Tibial artery (tissue), 4 donors: Measurements from ENCODE around the gene PRKAG1.

Source experiments
- DNase-seq, 2 donors: peaks; one replicate each; pipeline ENCODE4 v3.0.0-alpha.2; 2019
- H3K27ac ChIP-seq, 2 donors: fragments of 200-600 bp; sonication (generic) in 1 of 2; 1 replicate in 1 of 2; 2 replicates in 1 of 2; pipeline ENCODE4 v1.5.1; 2018 to 2019; ENCODE audit warnings: mild to moderate bottlenecking in 1 of 2
- H3K27me3 ChIP-seq, 2 donors: fragments of 200-600 bp; sonication (generic) in 1 of 2; one replicate each; pipeline versions ENCODE4 v1.5.1 to v1.6.0; 2016 to 2019
- H3K36me3 ChIP-seq, 3 donors: fragments of 200-600 bp; sonication (generic) in 2 of 3; one replicate each; pipeline ENCODE4 v1.5.1; 2016 to 2019; ENCODE audit warnings: mild to moderate bottlenecking in 2 of 3
- H3K4me1 ChIP-seq, 4 donors: fragments of 200-600 bp; sonication (generic) in 2 of 4; 1 replicate in 3 of 4; 2 replicates in 1 of 4; pipeline ENCODE4 v1.5.1; 2016 to 2019
- H3K4me3 ChIP-seq, 2 donors: fragments of 200-600 bp; sonication (generic) in 1 of 2; 1 replicate in 1 of 2; 2 replicates in 1 of 2; pipeline ENCODE4 v1.5.1; 2018 to 2019; ENCODE audit warnings: mild to moderate bottlenecking in 2 of 2
- H3K9me3 ChIP-seq, 3 donors: fragments of 200-600 bp; sonication (generic) in 1 of 3; one replicate each; pipeline ENCODE4 v1.5.1; 2016 to 2019
- intact Hi-C: fragments of 100-400 bp; cut with DNase I; formaldehyde crosslinking; loops from one replicate; pipeline ENCODE4 v1.15.0; 2023; ENCODE audit warnings: low total_unique reads
- TF ChIP-seq, protein P1 (sequence below), 2 experiments: fragments of 200-600 bp in 1 of 2; fragments of 450-650 bp in 1 of 2; IDR thresholded peaks; one replicate each; pipeline ENCODE4 v1.5.1; 2017 to 2019; ENCODE audit warnings: antibody characterized with exemption in 2 of 2, mild to moderate bottlenecking in 1 of 2, moderate library complexity in 1 of 2

The PRKAG1 gene

DNA sequence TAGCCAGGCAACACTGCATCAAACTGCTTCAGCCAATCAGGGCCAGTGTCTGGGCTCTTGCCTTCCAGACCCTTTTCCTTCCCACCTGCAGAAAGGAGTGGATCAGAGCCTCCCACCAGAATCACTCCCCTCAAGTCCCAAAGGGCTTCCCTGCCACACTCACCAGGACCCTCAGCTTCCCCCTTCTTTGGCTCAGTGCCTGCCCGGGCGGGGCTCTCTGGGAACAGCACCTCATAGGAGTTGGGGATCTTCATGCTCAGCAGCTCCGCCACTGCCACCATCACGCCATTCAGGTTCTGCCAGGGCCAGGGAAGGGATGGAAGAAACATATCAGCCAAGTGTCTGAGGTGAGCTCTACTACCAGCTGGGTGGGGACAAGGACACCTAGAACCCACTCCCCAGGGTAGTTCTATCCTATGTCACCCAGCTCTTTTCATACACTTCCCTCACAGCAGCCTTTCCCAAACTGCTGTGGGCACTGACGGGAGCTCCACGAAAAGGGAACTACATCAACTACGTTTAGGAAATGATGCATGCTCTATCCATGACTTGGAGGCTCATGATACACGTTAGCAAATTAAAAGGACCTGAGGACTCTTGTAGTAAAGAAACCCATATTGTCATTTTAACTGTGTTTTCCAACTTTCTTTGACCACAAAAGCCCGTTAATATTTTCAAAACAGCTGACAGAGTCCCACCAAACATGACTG lies 9.4 kb upstream of the PRKAG1 start:
- intact Hi-C loops, result no loop called here
- Histone ChIP-seq H3K4me1 (no peaks in the 10 kb centered on the region), H3K27ac (no peak overlapping the region), H3K27me3 (no peaks in the 10 kb centered on the region), H3K36me3 (peaks cover 69 to 98% (median 86%) of the 10 kb centered on the region in 3 donors), H3K4me3 (no peak overlapping the region), H3K9me3 (no peaks in the 10 kb centered on the region)
- DNase-seq, result no peak
- TF ChIP-seq, protein P1, sequence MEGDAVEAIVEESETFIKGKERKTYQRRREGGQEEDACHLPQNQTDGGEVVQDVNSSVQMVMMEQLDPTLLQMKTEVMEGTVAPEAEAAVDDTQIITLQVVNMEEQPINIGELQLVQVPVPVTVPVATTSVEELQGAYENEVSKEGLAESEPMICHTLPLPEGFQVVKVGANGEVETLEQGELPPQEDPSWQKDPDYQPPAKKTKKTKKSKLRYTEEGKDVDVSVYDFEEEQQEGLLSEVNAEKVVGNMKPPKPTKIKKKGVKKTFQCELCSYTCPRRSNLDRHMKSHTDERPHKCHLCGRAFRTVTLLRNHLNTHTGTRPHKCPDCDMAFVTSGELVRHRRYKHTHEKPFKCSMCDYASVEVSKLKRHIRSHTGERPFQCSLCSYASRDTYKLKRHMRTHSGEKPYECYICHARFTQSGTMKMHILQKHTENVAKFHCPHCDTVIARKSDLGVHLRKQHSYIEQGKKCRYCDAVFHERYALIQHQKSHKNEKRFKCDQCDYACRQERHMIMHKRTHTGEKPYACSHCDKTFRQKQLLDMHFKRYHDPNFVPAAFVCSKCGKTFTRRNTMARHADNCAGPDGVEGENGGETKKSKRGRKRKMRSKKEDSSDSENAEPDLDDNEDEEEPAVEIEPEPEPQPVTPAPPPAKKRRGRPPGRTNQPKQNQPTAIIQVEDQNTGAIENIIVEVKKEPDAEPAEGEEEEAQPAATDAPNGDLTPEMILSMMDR (IDR thresholded peaks at IDR 0.05), result no peak

- H3K27me3 ChIP-seq, result no peaks in the 10 kb centered on the region
- H3K27ac ChIP-seq, result no peak overlapping the region
- no peak for DNase-seq
- no peak overlapping the region for H3K4me3 ChIP-seq
- intact Hi-C loops, result no loop called here
- H3K4me1 ChIP-seq, result no peaks in the 10 kb centered on the region
- TF ChIP-seq, protein P1 (IDR thresholded peaks at IDR 0.05), result no peak
- H3K9me3 ChIP-seq, result no peaks in the 10 kb centered on the region
- H3K36me3 ChIP-seq, result peaks cover 68 to 98% (median 86%) of the 10 kb centered on the region in 3 donors
These were observed 8.3 kb upstream of the PRKAG1 start for GRCh38 chr12:49026678-49027480.

DNA sequence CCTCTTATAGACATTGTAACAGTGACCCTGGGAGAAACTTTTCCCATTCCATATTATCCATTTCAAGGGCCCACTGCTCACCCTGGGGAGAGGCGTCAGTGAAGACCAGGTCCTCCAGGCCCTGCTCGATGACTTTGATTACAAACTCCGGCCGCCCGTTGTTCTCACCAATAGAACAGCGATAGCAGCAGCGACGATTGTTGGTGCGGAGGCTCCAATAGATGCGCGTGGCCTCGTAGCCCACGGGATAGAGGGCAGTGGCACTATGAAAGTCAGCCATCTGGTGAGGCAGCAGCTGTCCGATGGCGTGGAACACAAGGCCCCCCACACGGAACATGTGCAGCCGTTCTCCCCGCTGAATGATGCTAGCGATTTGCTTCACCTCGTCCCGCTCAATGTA lies 7.5 kb upstream of the PRKAG1 start:
- no peak overlapping the region for H3K27ac ChIP-seq
- no peaks in the 10 kb centered on the region for H3K4me1 ChIP-seq
- no peak overlapping the region for H3K4me3 ChIP-seq
- H3K9me3 ChIP-seq, result no peaks in the 10 kb centered on the region
- DNase-seq, result no peak
- H3K27me3 ChIP-seq, result no peaks in the 10 kb centered on the region
- H3K36me3 ChIP-seq, result peaks cover 75 to 98% (median 88%) of the 10 kb centered on the region in 3 donors
- intact Hi-C loops, result no loop called here
- TF ChIP-seq, protein P1 (IDR thresholded peaks at IDR 0.05), result no peak

DNA sequence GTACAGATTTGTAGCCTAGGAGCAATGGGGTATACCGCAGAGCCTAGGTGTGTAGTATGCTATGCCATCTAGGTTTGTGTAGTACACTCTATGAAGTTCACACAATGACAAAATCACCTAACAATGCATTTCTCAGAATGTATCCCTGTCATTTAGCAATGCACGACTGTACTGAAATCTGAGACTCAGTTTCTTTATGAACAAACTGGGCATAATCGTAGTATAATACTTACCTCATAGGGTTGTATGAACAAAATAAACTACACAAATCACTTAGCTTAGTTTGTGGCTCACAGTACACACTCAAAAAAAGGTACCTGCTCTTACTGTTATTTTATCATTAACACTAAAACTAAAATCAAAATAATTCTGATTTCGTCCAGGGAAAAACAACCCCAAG lies 6.9 kb upstream of the PRKAG1 start:
- Histone ChIP-seq H3K36me3 (peaks cover 75 to 98% (median 85%) of the 10 kb centered on the region in 3 donors), H3K9me3 (no peaks in the 10 kb centered on the region)
- TF ChIP-seq, protein P1 (IDR thresholded peaks at IDR 0.05), result no peak

GRCh38 chr12:49024543-49024942 lies 6.0 kb upstream of the PRKAG1 start:
- peaks cover 0 to under 1% (median 0%) of the 10 kb centered on the region in 4 donors for H3K4me1 ChIP-seq
- H3K4me3 ChIP-seq, result no peak overlapping the region
- DNase-seq, result no peak
- peaks cover 75 to 92% (median 83%) of the 10 kb centered on the region in 3 donors for H3K36me3 ChIP-seq
- H3K27ac ChIP-seq, result no peak overlapping the region
- intact Hi-C loops, result no loop called here
- no peaks in the 10 kb centered on the region for H3K27me3 ChIP-seq
- TF ChIP-seq, protein P1 (IDR thresholded peaks at IDR 0.05), result no peak
- no peaks in the 10 kb centered on the region for H3K9me3 ChIP-seq

More for the DNA sequence above, 6.9 kb upstream of the PRKAG1 start:
- intact Hi-C loops, result no loop called here
- no peak for DNase-seq
- Histone ChIP-seq H3K4me1 (no peaks in the 10 kb centered on the region), H3K27ac (no peak overlapping the region), H3K4me3 (no peak overlapping the region), H3K27me3 (no peaks in the 10 kb centered on the region)
